IPS DF 4.7 (cell line): Measurements from ENCODE around the gene PPP1R3D.
"Not testable (repeated sequence)": the region's sequence is repeated elsewhere in the genome, so short reads cannot be mapped to it uniquely, and the experiment has no call there.

Experiments used
- DNase-seq: peaks from one replicate; pipeline ENCODE4 v3.0.0-alpha.2; 2013; ENCODE audit warnings: low spot score; ENCODE audit errors: extremely low read depth

PPP1R3D gene

DNA sequence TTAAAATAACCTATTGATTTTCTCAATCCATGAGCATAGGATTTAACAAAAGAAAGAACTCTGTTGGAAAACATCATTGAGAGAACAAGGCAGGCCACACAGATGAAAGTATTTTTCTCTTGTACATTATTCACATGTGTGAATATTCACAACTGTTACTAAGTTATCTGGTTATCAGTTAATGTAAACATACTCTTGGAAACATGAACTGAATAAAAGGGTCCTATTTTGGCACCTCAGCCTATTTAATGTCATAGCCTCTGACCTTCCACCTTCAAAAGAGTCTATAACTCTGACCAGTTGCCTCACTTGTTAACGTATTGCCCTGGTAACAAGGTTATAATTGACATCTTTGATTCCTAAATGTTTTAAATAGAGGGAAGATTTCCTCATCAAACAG is 14.7 kb downstream of the PPP1R3D start:
- no peak for DNase-seq

GRCh38 chr20:59923514-59923913 is 16.6 kb downstream of the PPP1R3D start:
- DNase-seq = no peak

DNA sequence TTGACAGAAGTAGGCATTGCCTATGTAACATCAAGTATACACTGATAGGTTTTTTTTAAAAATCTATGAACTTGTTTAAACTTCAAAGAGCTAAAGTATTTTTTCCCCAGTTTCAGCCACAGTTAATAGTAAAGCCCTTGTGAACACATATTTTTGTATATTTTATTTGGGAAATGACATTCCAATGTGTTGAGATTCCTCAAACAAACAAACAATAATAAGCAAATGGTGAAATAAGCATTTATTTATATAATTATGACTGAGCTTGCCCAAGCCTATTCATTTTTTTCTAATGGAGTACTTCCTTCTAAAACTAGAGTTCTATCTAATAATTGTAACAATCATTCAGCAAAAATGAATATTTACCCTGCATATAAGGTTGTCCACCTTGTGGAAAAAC is 19.2 kb downstream of the PPP1R3D start:
- no peak for DNase-seq

GRCh38 chr20:59912609-59913008 is 27.5 kb downstream of the PPP1R3D start:
- no peak for DNase-seq

- DNase-seq = no peak
Measured at GRCh38 chr20:59911041-59911440, 29.1 kb downstream of the PPP1R3D start.

GRCh38 chr20:59908855-59909254 is 31.2 kb downstream of the PPP1R3D start:
- no peak for DNase-seq

DNA sequence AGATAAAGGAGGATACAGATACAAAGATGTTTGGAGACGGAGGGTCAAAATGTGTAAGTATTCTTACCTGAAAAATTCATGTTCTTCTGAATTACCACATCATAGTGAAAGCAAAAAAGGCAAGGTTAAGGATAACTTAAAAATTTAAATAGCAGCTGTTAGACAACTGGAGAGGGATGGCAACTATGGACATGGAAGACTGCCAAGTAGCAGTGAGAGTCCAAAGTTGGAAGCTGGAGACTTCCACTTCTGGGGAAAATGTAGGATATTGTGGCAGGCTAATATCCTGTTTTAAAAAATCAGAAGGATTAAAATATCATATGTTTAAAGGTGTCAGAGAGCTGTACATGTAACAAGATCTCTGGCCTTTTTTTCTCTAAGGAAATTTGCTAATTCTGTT is 36.5 kb downstream of the PPP1R3D start:
- DNase-seq = no peak

DNA sequence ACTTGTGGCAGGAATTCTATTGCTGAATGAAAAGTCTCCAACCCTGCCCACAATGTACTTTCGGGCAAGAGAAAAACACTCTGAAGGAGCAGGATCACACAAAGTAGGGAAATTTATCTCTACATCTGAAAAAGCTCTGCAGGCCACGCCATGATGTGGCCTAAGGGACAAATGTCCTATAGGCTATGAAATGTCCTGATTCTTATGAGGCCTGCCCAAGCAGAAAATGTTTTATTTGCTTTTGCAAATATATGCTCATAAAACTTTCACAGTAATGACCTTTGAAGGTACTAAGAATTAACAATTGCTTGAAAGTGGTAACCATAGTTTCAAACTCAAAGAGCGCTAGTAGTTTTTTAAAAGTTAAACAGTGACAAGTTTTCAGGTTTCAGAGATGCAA is 37.6 kb downstream of the PPP1R3D start:
- no peak for DNase-seq

DNA sequence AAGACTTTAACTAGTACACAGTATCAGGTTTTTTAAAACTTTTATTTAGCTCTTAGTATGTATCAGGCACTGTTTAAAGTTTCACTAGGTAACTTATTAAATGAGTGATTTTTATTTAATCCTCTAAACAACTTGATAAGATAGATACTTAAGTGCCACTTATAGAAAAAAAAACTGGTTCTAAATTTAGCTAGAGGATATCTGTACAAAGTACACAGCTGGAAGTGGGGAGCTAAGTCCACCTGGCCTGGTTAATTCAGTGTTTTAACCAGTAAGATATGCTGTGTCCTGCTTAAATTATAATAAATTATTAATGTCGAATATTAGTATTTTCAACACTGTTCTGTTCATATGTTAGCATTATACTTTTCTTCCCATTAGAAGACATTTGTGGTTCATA is 44.2 kb downstream of the PPP1R3D start:
- no peak for DNase-seq

DNA sequence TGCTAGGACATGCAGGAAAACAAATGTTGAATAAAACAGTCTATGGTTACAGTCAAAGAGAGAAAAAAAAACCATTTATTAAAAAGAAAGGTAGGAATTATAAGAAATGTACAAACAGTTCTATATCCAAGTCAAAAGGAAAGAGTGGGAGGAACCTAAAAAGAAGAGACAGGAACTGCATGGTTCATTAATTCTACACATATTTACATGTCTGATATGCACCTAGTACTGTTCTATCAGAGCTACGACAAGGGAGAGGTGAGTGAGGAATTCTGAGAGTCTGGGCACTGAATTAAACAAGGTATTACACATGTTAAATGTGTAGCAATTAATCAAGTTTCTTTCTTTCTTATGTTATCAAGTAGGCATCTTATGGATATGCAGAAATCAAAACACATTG is 48.5 kb downstream of the PPP1R3D start:
- no peak for DNase-seq

DNA sequence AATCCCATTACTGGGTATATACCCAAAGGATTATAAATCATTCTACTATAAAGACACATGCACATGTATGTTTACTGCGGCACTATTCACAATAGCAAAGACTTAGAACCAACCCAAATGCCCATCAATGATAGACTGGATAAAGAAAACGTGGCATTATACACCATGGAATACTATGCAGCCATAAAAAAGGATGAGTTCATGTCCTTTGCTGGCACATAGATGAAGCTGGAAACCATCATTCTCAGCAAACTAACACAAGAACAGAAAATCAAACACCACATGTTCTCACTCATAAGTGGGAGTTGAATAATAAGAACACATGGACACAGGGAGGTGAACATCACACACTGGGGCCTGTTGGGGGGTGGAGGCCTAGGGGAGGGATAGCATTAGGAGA is 50.1 kb downstream of the PPP1R3D start:
- not testable (repeated sequence) for DNase-seq

DNA sequence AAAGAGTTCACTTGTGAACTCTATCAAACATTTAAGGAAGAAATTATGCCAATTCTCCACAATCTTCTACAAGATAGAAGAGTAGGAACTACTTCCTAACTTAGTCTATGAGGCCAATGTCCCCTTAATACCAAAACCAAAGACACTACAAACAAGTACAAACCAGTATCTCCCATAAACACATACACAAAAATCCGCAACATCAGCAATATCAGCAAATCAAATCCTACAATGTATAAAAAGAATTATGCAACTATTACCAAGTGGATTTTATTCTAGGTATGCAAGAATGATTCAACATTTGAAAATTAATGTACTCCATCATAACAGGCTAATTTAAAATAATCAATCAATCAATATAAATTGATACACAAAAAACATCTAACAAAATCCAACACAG is 52.1 kb downstream of the PPP1R3D start:
- DNase-seq = no peak
